ENCODE measurements around the gene GRIN3A. TPM values are rescaled to one million over a fixed set of nuclear protein-coding genes. Genes with fewer than 3 reads are reported as not detected.
A peak's percentile ranks its signal among the peaks of the same experiment; 100 is the strongest.

GRIN3A gene
- total RNA-seq, 1 experiment from 2014 or later: not detected

GRCh38 chr9:101528015-101528414 is 210.4 kb downstream of the GRIN3A start:
- CTCF ChIA-PET: interaction anchor here (1.0 to 26.6 kb wide), 9 partner anchors 9 to 79 kb away, joined by 3 to 751 read pairs (median 16); a partner anchor contains a TSS
- no peak for TF ChIP-seq CTCF (IDR thresholded peaks at IDR 0.05; ENCODE audit: unreplicated experiment)
- H3K36me3 Mint-ChIP-seq (ENCODE audit: insufficient read depth, unreplicated experiment): no peaks in the 10 kb centered on the region
- intact Hi-C loops (cut with micrococcal nuclease): no loop called here
- H3K4me1 Mint-ChIP-seq (ENCODE audit: insufficient read depth, unreplicated experiment): peaks cover 8% of the 10 kb centered on the region
- BruUV-seq (replicated peaks): no TSS peak
- H3K27me3 Mint-ChIP-seq (ENCODE audit: insufficient read depth, unreplicated experiment): peaks cover 10% of the 10 kb centered on the region
- no peaks in the 10 kb centered on the region for H3K9me3 Mint-ChIP-seq (ENCODE audit: unreplicated experiment)
- POLR2A ChIA-PET: interaction anchor here (0.9 to 1.5 kb wide), 6 partner anchors 32 to 67 kb away, joined by 3 to 8 read pairs (median 4); no protein-coding TSS in a partner anchor
- no peak overlapping the region for H3K4me3 Mint-ChIP-seq (ENCODE audit: unreplicated experiment)
- H3K27ac Mint-ChIP-seq (ENCODE audit: low read depth, unreplicated experiment): no peak overlapping the region
- no peak for DNase-seq (ENCODE audit: unreplicated experiment)

DNA sequence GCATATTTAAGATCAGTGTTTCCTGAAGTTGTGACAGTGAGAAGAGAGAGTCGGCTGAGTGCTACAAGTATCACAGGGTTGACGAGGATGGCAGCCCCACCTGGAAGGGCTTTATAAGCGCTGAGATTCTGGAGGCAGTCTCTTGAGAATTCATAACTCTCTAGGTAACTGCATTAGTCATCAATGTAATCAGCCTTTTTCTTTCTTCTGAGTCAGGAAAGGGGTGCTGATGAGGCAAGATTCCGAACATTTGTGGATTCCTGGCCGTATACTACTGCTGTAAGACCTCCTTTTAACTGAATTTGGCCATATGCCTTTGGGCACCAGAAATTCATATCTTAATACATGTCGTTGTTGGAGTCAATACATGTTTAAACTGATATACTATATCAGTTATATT is 211.4 kb downstream of the GRIN3A start:
- peak; percentile 38 for DNase-seq (ENCODE audit: unreplicated experiment)
- H3K4me3 Mint-ChIP-seq (ENCODE audit: unreplicated experiment): no peak overlapping the region
- intact Hi-C loops (cut with micrococcal nuclease): no loop called here
- H3K27ac Mint-ChIP-seq (ENCODE audit: low read depth, unreplicated experiment): no peak overlapping the region
- H3K27me3 Mint-ChIP-seq (ENCODE audit: insufficient read depth, unreplicated experiment): peaks cover 17% of the 10 kb centered on the region
- CTCF ChIA-PET: interaction anchor here (0.8 to 26.6 kb wide), 7 partner anchors 10 to 78 kb away, joined by 3 to 751 read pairs (median 16); a partner anchor contains a TSS
- TF ChIP-seq CTCF (IDR thresholded peaks at IDR 0.05; ENCODE audit: unreplicated experiment): no peak
- no TSS peak for BruUV-seq (replicated peaks)
- no peaks in the 10 kb centered on the region for H3K9me3 Mint-ChIP-seq (ENCODE audit: unreplicated experiment)
- POLR2A ChIA-PET: interaction anchor here (0.8 to 1.5 kb wide), 9 partner anchors 29 to 128 kb away, joined by 3 to 8 read pairs (median 4); partner anchors contain the start of genes MRPL50 and ZNF189
- H3K36me3 Mint-ChIP-seq (ENCODE audit: insufficient read depth, unreplicated experiment): no peaks in the 10 kb centered on the region
- peaks cover 6% of the 10 kb centered on the region for H3K4me1 Mint-ChIP-seq (ENCODE audit: insufficient read depth, unreplicated experiment)

- Mint-ChIP-seq H3K36me3 (ENCODE audit: insufficient read depth, unreplicated experiment) (no peaks in the 10 kb centered on the region), H3K9me3 (ENCODE audit: unreplicated experiment) (no peaks in the 10 kb centered on the region), H3K4me3 (ENCODE audit: unreplicated experiment) (no peak overlapping the region), H3K27me3 (ENCODE audit: insufficient read depth, unreplicated experiment) (peaks cover 30% of the 10 kb centered on the region), H3K27ac (ENCODE audit: low read depth, unreplicated experiment) (no peak overlapping the region), H3K4me1 (ENCODE audit: insufficient read depth, unreplicated experiment) (peaks cover 2% of the 10 kb centered on the region)
- BruUV-seq (replicated peaks): no TSS peak
- DNase-seq (ENCODE audit: unreplicated experiment): no peak
- intact Hi-C loops (cut with micrococcal nuclease): no loop called here
- POLR2A ChIA-PET: interaction anchor here (0.6 to 0.7 kb wide), 3 partner anchors 25 to 1192 kb away, joined by 3 to 4 read pairs (median 3); no protein-coding TSS in a partner anchor
- TF ChIP-seq CTCF (IDR thresholded peaks at IDR 0.05; ENCODE audit: unreplicated experiment): no peak
- CTCF ChIA-PET: interaction anchor here (0.8 to 26.6 kb wide), 4 partner anchors 35 to 60 kb away, joined by 3 to 751 read pairs (median 4); no protein-coding TSS in a partner anchor
These were observed 214.1 kb downstream of the GRIN3A start for GRCh38 chr9:101524371-101524770.

Other genes with a start within 250 kb of the GRIN3A start
- 38.4 and 41.6 TPM in 2 replicates for gene RNF20, start 204.8 kb downstream of the GRIN3A start, total RNA-seq (2022)
- not detected in 2 replicates for gene PPP3R2, start 143.7 kb downstream of the GRIN3A start, total RNA-seq (2022)